GM23248 (cell line): ENCODE results near the gene CBFA2T2. TPM values are rescaled to one million over a fixed set of nuclear protein-coding genes. Genes with fewer than 3 reads are reported as not detected.

Source experiments
- DNase-seq: peaks from one replicate; pipeline ENCODE4 v3.0.0-alpha.2; 2015
- H2AFZ ChIP-seq: fragments of 200-600 bp; sonication (generic); 2 replicates; pipeline ENCODE4 v1.6.1; 2016; ENCODE audit warnings: antibody characterized with exemption
- H3F3A ChIP-seq: fragments of 200-600 bp; sonication (generic); 2 replicates; pipeline ENCODE4 v1.6.1; 2016; ENCODE audit warnings: mild to moderate bottlenecking, antibody characterized with exemption, mixed run types; ENCODE audit not compliant: insufficient read depth
- H3K27ac ChIP-seq: fragments of 200-600 bp; sonication (generic); 2 replicates; pipeline ENCODE4 v1.5.1; 2016; ENCODE audit warnings: mild to moderate bottlenecking
- H3K27me3 ChIP-seq: fragments of 200-600 bp; sonication (generic); replicated peaks from 2 replicates; pipeline ENCODE4 v1.6.1; 2016; ENCODE audit warnings: mild to moderate bottlenecking; ENCODE audit not compliant: insufficient read depth
- H3K36me3 ChIP-seq: fragments of 200-600 bp; sonication (generic); 2 replicates; pipeline ENCODE4 v1.6.1; 2016; ENCODE audit warnings: low read depth, mild to moderate bottlenecking
- H3K4me1 ChIP-seq: fragments of 200-600 bp; sonication (generic); 2 replicates; pipeline ENCODE4 v1.6.1; 2016; ENCODE audit warnings: mild to moderate bottlenecking; ENCODE audit not compliant: insufficient read depth
- H3K4me2 ChIP-seq: fragments of 200-600 bp; sonication (generic); one replicate; pipeline ENCODE4 v1.6.1; 2016; ENCODE audit warnings: mild to moderate bottlenecking; ENCODE audit not compliant: unreplicated experiment
- H3K4me3 ChIP-seq: fragments of 200-600 bp; sonication (generic); 2 replicates; pipeline ENCODE4 v1.5.1; 2016; ENCODE audit warnings: mild to moderate bottlenecking
- H3K79me2 ChIP-seq: fragments of 200-600 bp; sonication (generic); 2 replicates; pipeline ENCODE4 v1.6.1; 2016; ENCODE audit warnings: mild to moderate bottlenecking; ENCODE audit not compliant: insufficient read depth
- H3K9ac ChIP-seq: fragments of 200-600 bp; sonication (generic); 2 replicates; pipeline ENCODE4 v1.6.1; 2016; ENCODE audit warnings: mild to moderate bottlenecking
- H3K9me2 ChIP-seq: fragments of 200-600 bp; sonication (generic); 2 replicates; pipeline ENCODE4 v1.6.1; 2016; ENCODE audit warnings: mixed run types, mild to moderate bottlenecking, moderate library complexity; ENCODE audit not compliant: insufficient read depth
- H3K9me3 ChIP-seq: fragments of 200-600 bp; sonication (generic); one replicate; pipeline ENCODE4 v1.6.1; 2017; ENCODE audit warnings: low read depth
- H4K20me1 ChIP-seq: fragments of 200-600 bp; sonication (generic); 2 replicates; pipeline ENCODE4 v1.6.0; 2016; ENCODE audit not compliant: insufficient read depth
- EZH2 ChIP-seq: fragments of 200-600 bp; sonication (generic); IDR thresholded peaks from 2 replicates; pipeline ENCODE4 v1.6.1; 2018; ENCODE audit warnings: antibody characterized with exemption, mild to moderate bottlenecking; ENCODE audit not compliant: insufficient read depth, poor library complexity, severe bottlenecking
- EZH2phosphoT487 ChIP-seq: fragments of 200-600 bp; sonication (generic); IDR thresholded peaks from 2 replicates; pipeline ENCODE4 v1.6.1; 2018; ENCODE audit warnings: antibody characterized with exemption, moderate library complexity, mild to moderate bottlenecking, low read depth; ENCODE audit not compliant: insufficient read depth
- WGBS, 2 experiments: methylation state at CpG; one replicate each; pipeline ENCODE4 v1.1.6; 2015 to 2017; ENCODE audit warnings: low lambda C conversion rate in 2 of 2, low coverage in 1 of 2; ENCODE audit errors: missing lambda C conversion rate in 2 of 2; 5-methylcytosine and 5-hydroxymethylcytosine counted together
- in situ Hi-C: fragments of 300-500 bp; cut with MboI; formaldehyde crosslinking; loops from 2 replicates; pipeline ENCODE4 v1.15.0; 2020
- polyA plus RNA-seq: library from polyadenylated mRNA; unstranded; fragments of >200 nt; fragmentation: Nextera tagmentation; extraction: Ambion mirVana; gene quantifications from 2 replicates; pipeline ENCODE4 v1.2.1, GENCODE V29; 2016
- total RNA-seq: library from RNA; depleted of rRNA; stranded (reverse); fragments of >200 nt; shearing (Covaris generic); gene quantifications from 2 replicates; pipeline ENCODE4 v1.2.3, GENCODE V29; 2014

The CBFA2T2 gene
- total and polyA plus RNA-seq, 2 experiments from 2014 or later = 5.3 to 8.7 TPM

DNA sequence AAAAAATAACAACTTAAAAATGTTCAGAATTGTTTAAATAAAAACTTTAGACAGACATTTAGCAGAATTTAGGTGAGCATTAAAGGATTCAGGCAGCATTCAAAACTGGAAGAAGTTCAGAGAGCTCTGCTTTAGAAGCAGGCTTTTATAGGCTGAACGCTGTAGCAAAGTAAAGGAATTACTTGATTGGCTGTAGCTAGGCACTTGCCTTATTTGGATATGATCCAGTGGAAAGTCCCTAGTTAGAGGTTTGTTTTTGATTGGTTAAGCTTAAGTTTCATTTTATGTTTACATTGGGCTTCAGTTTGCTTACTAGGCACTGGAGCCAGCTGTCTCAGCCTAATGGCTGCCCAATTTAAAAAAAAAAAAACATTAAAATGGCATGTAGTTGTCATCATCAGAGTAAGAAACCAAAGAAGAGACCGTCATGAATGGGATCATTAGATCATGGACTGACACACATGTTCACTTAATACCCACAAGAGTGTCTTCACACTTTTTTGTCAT, 65.1 kb downstream of the CBFA2T2 start:
- 0 out of 2 replicates have a peak overlapping the region, but pooled peaks have one; percentile 21 for H3K4me3 ChIP-seq
- in situ Hi-C loops = no loop called here
- WGBS, 2 experiments = 30 to 36% methylated on average over 2 of the region's 2 CpGs
- H3K27me3 ChIP-seq = no peaks in the 10 kb centered on the region
- H3F3A ChIP-seq = 0 out of 2 replicates have a peak, but pooled peaks cover 12% of the 10 kb centered on the region
- no peak for TF ChIP-seq EZH2phosphoT487
- no peak for TF ChIP-seq EZH2
- no peaks in the 10 kb centered on the region for H3K9me3 ChIP-seq
- peak overlapping the region; percentile 37; the same call in 1 of the 2 replicates for H3K9ac ChIP-seq
- peak overlapping the region; percentile 39 for H3K27ac ChIP-seq
- peaks cover 11% of the 10 kb centered on the region for H3K4me1 ChIP-seq
- H3K79me2 ChIP-seq = peaks cover 8% of the 10 kb centered on the region; the same call in 1 of the 2 replicates
- H3K4me2 ChIP-seq = peak overlapping the region; percentile 1
- no peaks in the 10 kb centered on the region for H4K20me1 ChIP-seq
- no peaks in the 10 kb centered on the region for H3K9me2 ChIP-seq
- H2AFZ ChIP-seq = peak overlapping the region; percentile 43
- H3K36me3 ChIP-seq = no peaks in the 10 kb centered on the region
- peak; percentile 86 for DNase-seq

DNA sequence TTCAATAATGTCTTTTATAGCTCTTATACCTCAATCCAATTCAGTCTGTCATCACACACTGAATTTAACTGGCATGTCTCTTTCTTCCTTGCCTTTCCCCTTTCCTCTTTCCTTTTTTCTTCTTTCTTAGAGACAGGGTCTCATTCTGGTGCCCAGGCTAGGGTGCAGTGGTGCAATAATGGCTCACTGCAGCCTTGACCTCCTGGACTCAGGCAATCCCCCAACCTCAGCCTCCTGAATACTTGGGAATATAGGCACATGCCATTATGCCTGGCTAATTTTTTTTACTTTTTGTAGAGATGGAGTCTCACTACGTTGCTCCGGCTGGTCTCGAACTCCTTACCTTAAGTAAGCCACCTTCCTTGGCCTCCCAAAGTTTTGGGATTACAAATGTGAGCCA, 65.9 kb downstream of the CBFA2T2 start:
- peak overlapping the region; percentile 39; the same call in 1 of the 2 replicates for H3K27ac ChIP-seq
- H4K20me1 ChIP-seq = no peaks in the 10 kb centered on the region
- no peak overlapping the region for H3K9ac ChIP-seq
- TF ChIP-seq EZH2phosphoT487 (no peak), EZH2 (no peak)
- 95 to 96% methylated on average over 3 of the region's 3 CpGs for WGBS, 2 experiments
- no peaks in the 10 kb centered on the region for H3K27me3 ChIP-seq
- DNase-seq = no peak
- no peak overlapping the region for H3K4me2 ChIP-seq
- no peaks in the 10 kb centered on the region for H3K9me3 ChIP-seq
- H3K79me2 ChIP-seq = peaks cover 11% of the 10 kb centered on the region; the same call in 1 of the 2 replicates
- H3K4me3 ChIP-seq = no peak overlapping the region
- in situ Hi-C loops = no loop called here
- peaks cover 11% of the 10 kb centered on the region for H3K4me1 ChIP-seq
- H2AFZ ChIP-seq = no peak overlapping the region
- no peaks in the 10 kb centered on the region for H3K36me3 ChIP-seq
- H3F3A ChIP-seq = 0 out of 2 replicates have a peak, but pooled peaks cover 12% of the 10 kb centered on the region
- no peaks in the 10 kb centered on the region for H3K9me2 ChIP-seq

DNA sequence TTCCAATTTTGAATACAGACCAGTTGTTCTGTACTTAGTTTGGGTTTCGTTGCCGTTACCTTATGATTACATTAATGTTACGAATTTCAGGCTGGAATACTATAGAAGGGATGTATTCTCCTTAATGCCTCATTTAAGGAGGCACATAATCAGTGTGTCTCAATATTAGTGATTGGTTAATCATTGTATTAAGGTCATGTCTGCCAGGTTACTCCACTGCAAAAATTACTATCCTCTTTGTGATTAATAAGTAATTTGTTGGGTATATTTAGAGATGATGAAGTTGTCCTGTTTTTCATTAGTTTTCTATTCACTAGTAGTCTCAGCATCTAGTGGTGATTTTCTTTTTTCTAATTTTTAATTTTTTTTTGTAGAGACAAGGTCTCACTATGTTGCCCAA, 66.3 kb downstream of the CBFA2T2 start:
- DNase-seq = no peak
- Histone ChIP-seq H3K27me3 (no peaks in the 10 kb centered on the region), H3K79me2 (peaks cover 14% of the 10 kb centered on the region; the same call in 1 of the 2 replicates), H3K36me3 (no peaks in the 10 kb centered on the region), H3F3A (0 out of 2 replicates have a peak, but pooled peaks cover 12% of the 10 kb centered on the region), H4K20me1 (no peaks in the 10 kb centered on the region), H3K27ac (no peak overlapping the region), H3K9me3 (no peaks in the 10 kb centered on the region), H3K9ac (no peak overlapping the region), H3K4me3 (no peak overlapping the region), H3K9me2 (no peaks in the 10 kb centered on the region), H2AFZ (no peak overlapping the region), H3K4me1 (peaks cover 12% of the 10 kb centered on the region), H3K4me2 (no peak overlapping the region)
- no peak for TF ChIP-seq EZH2
- no peak for TF ChIP-seq EZH2phosphoT487
- 95 to 98% methylated on average over 3 of the region's 3 CpGs for WGBS, 2 experiments
- in situ Hi-C loops = no loop called here

DNA sequence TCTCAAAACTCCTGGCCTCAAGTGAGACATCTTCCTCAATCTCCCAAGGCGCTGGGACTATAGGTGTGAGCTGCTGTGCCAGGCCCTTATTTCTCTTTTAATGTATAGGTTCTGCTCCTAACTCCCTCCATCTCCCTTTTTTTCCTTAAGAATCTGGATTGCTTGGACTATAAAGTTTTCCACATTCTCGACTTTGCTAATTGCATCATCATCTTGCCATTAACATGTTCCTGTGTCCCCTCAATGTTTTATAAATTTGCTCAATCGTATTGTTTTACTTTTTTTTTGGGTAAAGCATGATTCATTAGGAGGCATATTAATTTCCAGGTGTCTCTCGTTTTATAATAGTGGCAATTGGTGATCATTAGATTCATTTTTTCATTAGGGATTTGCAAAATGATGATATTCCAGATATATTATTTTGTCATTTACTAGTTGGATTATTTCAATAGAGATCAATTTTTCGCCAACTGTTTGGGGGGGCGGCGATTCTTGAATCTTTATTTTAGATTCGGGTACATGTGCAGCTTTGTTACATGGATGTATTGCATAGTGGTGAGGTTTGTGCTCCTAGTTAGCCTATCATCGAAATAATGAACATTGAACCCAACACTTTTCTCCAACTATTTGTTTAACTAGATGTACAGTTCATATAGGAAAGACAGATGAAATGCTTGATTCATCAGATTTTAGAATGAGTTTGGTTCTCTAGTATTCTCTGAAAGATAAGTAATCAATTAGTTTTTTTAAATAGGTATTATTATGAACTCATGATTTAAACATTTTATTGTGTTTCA, 68.7 kb downstream of the CBFA2T2 start:
- no peaks in the 10 kb centered on the region for H3K27me3 ChIP-seq
- DNase-seq = no peak
- no peaks in the 10 kb centered on the region for H3K9me3 ChIP-seq
- TF ChIP-seq EZH2 (no peak), EZH2phosphoT487 (no peak)
- H3K4me2 ChIP-seq = no peak overlapping the region
- no peak overlapping the region for H2AFZ ChIP-seq
- H3K27ac ChIP-seq = no peak overlapping the region
- H3K79me2 ChIP-seq = peaks cover 21% of the 10 kb centered on the region; the same call in 1 of the 2 replicates
- peaks cover 28% of the 10 kb centered on the region for H3K4me1 ChIP-seq
- H3K9ac ChIP-seq = no peak overlapping the region
- no peaks in the 10 kb centered on the region for H3K36me3 ChIP-seq
- WGBS, 2 experiments = 75 to 77% methylated on average over 9 of the region's 9 CpGs
- no peak overlapping the region for H3K4me3 ChIP-seq
- in situ Hi-C loops = no loop called here
- no peaks in the 10 kb centered on the region for H4K20me1 ChIP-seq
- H3K9me2 ChIP-seq = no peaks in the 10 kb centered on the region
- H3F3A ChIP-seq = peaks cover 29% of the 10 kb centered on the region
